ENCODE results near the gene GORASP2. TPM values are rescaled to one million over a fixed set of nuclear protein-coding genes. Genes with fewer than 3 reads are reported as not detected.

Gene GORASP2
- total RNA-seq, 2 experiments from 2014 or later, result 68.4 to 70.6 TPM

- no peak for ATAC-seq
- Mint-ChIP-seq H3K4me3 (peak overlapping the region; percentile 99), H3K36me3 (ENCODE audit: low read depth) (peaks cover 27% of the 10 kb centered on the region), H3K4me1 (ENCODE audit: low read depth) (peaks cover 45% of the 10 kb centered on the region), H3K27ac (peak overlapping the region; percentile 99), H3K9me3 (no peaks in the 10 kb centered on the region), H3K27me3 (no peaks in the 10 kb centered on the region)
- no peak for TF ChIP-seq CTCF (IDR thresholded peaks at IDR 0.05)
- intact Hi-C loops (cut with micrococcal nuclease), result no loop called here
- CTCF ChIA-PET, result interaction anchor here (1.8 to 4.0 kb wide), 4 partner anchors 14 to 58 kb away, joined by 5 to 33 read pairs (median 18); no protein-coding TSS in a partner anchor
- DNase-seq, result no peak
- POLR2A ChIA-PET, result interaction anchor here (0.8 to 2.5 kb wide), 4 partner anchors 8 to 25 kb away, joined by 3 to 9 read pairs (median 4); no protein-coding TSS in a partner anchor
These were observed 1.9 kb downstream of the GORASP2 start for GRCh38 chr2:170930991-170931266.

- peak overlapping the region; percentile 28 for H3K27ac Mint-ChIP-seq
- H3K27me3 Mint-ChIP-seq, result no peaks in the 10 kb centered on the region
- H3K4me3 Mint-ChIP-seq, result peak overlapping the region; percentile 44
- H3K4me1 Mint-ChIP-seq (ENCODE audit: low read depth), result peaks cover 49% of the 10 kb centered on the region
- peaks cover 27% of the 10 kb centered on the region for H3K36me3 Mint-ChIP-seq (ENCODE audit: low read depth)
- intact Hi-C loops (cut with micrococcal nuclease), result no loop called here
- H3K9me3 Mint-ChIP-seq, result no peaks in the 10 kb centered on the region
- ATAC-seq (no peak), DNase-seq (no peak)
- ChIA-PET CTCF (interaction anchor here (1.6 to 4.0 kb wide), 2 partner anchors 13 to 40 kb away, joined by 5 to 33 read pairs; no protein-coding TSS in a partner anchor), POLR2A (interaction anchor here (1.0 kb wide), 1 partner anchor 11 kb away, joined by 3 read pairs; no protein-coding TSS in a partner anchor)
- TF ChIP-seq CTCF (IDR thresholded peaks at IDR 0.05), result no peak
These were observed 3.1 kb downstream of the GORASP2 start for GRCh38 chr2:170932166-170932565.

GRCh38 chr2:170932948-170933347, 3.9 kb downstream of the GORASP2 start:
- no peak for TF ChIP-seq CTCF (IDR thresholded peaks at IDR 0.05)
- DNase-seq, result no peak
- no peaks in the 10 kb centered on the region for H3K27me3 Mint-ChIP-seq
- no peak overlapping the region for H3K27ac Mint-ChIP-seq
- no peak for ATAC-seq
- ChIA-PET POLR2A (no interaction called here), CTCF (interaction anchor here (1.6 kb wide), 1 partner anchor 40 kb away, joined by 5 read pairs; no protein-coding TSS in a partner anchor)
- H3K9me3 Mint-ChIP-seq, result no peaks in the 10 kb centered on the region
- intact Hi-C loops (cut with micrococcal nuclease), result no loop called here
- no peak overlapping the region for H3K4me3 Mint-ChIP-seq
- peaks cover 27% of the 10 kb centered on the region for H3K36me3 Mint-ChIP-seq (ENCODE audit: low read depth)
- H3K4me1 Mint-ChIP-seq (ENCODE audit: low read depth), result peaks cover 53% of the 10 kb centered on the region

- H3K36me3 Mint-ChIP-seq (ENCODE audit: low read depth), result peaks cover 13% of the 10 kb centered on the region
- POLR2A ChIA-PET, result interaction anchor here (2.5 kb wide), 1 partner anchor 7 kb away, joined by 9 read pairs; no protein-coding TSS in a partner anchor
- H3K27me3 Mint-ChIP-seq, result no peaks in the 10 kb centered on the region
- intact Hi-C loops (cut with micrococcal nuclease), result no loop called here
- H3K4me1 Mint-ChIP-seq (ENCODE audit: low read depth), result peaks cover 69% of the 10 kb centered on the region
- DNase-seq (no peak), ATAC-seq (no peak)
- TF ChIP-seq CTCF (IDR thresholded peaks at IDR 0.05), result no peak
- no peak overlapping the region for H3K4me3 Mint-ChIP-seq
- no peak overlapping the region for H3K27ac Mint-ChIP-seq
- CTCF ChIA-PET, result interaction anchor here (0.6 to 5.0 kb wide), 5 partner anchors 9 to 479 kb away, joined by 3 to 28 read pairs (median 3); partner anchors contain the start of gene GORASP2
- no peaks in the 10 kb centered on the region for H3K9me3 Mint-ChIP-seq
These were observed 8.8 kb downstream of the GORASP2 start for GRCh38 chr2:170937709-170938379.

GRCh38 chr2:170940066-170940465, 11.0 kb downstream of the GORASP2 start:
- ChIA-PET CTCF (interaction anchor here (5.0 kb wide), 1 partner anchor 11 kb away, joined by 28 read pairs; the partner anchor contains the start of gene GORASP2), POLR2A (interaction anchor here (0.7 to 2.5 kb wide), 3 partner anchors 10 to 126 kb away, joined by 3 to 9 read pairs (median 4); no protein-coding TSS in a partner anchor)
- intact Hi-C loops (cut with micrococcal nuclease), result no loop called here
- H3K4me1 Mint-ChIP-seq (ENCODE audit: low read depth), result peaks cover 75% of the 10 kb centered on the region
- H3K27ac Mint-ChIP-seq, result no peak overlapping the region
- H3K36me3 Mint-ChIP-seq (ENCODE audit: low read depth), result peaks cover 11% of the 10 kb centered on the region
- no peak for TF ChIP-seq CTCF (IDR thresholded peaks at IDR 0.05)
- no peaks in the 10 kb centered on the region for H3K9me3 Mint-ChIP-seq
- ATAC-seq (no peak), DNase-seq (no peak)
- H3K4me3 Mint-ChIP-seq, result no peak overlapping the region
- no peaks in the 10 kb centered on the region for H3K27me3 Mint-ChIP-seq

Data from activated CD8-positive, alpha-beta T cell treated with anti-CD3 and anti-CD28 coated beads for 36 hours (primary cell).